Heart left ventricle (tissue), 16 donors: ENCODE measurements around the gene SRRM4. TPM values are rescaled to one million over a fixed set of nuclear protein-coding genes. Genes with fewer than 3 reads are reported as not detected.

Experiments
- ATAC-seq, 4 donors: fragments of 200-7000 bp; cut with Tn5 transposase; one replicate each; pipeline ENCODE4 v1.9.1; 2020 to 2022; ENCODE audit warnings: moderate library complexity in 4 of 4, mild to moderate bottlenecking in 3 of 4, moderate number of reproducible peaks in 1 of 4
- DNase-seq, 5 donors: peaks; one replicate each; pipeline ENCODE4 v3.0.0-alpha.2; 2020
- H3K27ac ChIP-seq, 12 donors: fragments of 200-600 bp; sonication (generic) in 4 of 12; one replicate each; pipeline versions ENCODE4 v1.5.0 to v1.8.0; 2016 to 2022; ENCODE audit warnings: mild to moderate bottlenecking in 2 of 12
- H3K27me3 ChIP-seq, 9 donors: fragments of 200-600 bp; sonication (generic) in 2 of 9; one replicate each; pipeline versions ENCODE4 v1.5.1 to v1.8.0; 2016 to 2022; ENCODE audit warnings: mild to moderate bottlenecking in 3 of 9
- H3K36me3 ChIP-seq, 9 donors: fragments of 200-600 bp; sonication (generic) in 2 of 9; one replicate each; pipeline versions ENCODE4 v1.5.0 to v1.8.0; 2018 to 2022; ENCODE audit warnings: mild to moderate bottlenecking in 2 of 9
- H3K4me1 ChIP-seq, 12 donors: fragments of 200-600 bp; sonication (generic) in 4 of 12; one replicate each; pipeline versions ENCODE4 v1.5.0 to v1.8.0; 2016 to 2022; ENCODE audit warnings: mild to moderate bottlenecking in 3 of 12
- H3K4me3 ChIP-seq, 12 donors: fragments of 200-600 bp; sonication (generic) in 4 of 12; one replicate each; pipeline versions ENCODE4 v1.5.0 to v1.8.0; 2017 to 2022; ENCODE audit warnings: mild to moderate bottlenecking in 9 of 12, moderate library complexity in 4 of 12
- H3K9me3 ChIP-seq, 12 donors: fragments of 200-600 bp; sonication (generic) in 4 of 12; one replicate each; pipeline versions ENCODE4 v1.5.0 to v1.8.0; 2016 to 2022; ENCODE audit warnings: mild to moderate bottlenecking in 1 of 12
- CTCF ChIP-seq, 12 donors: fragments of 200-600 bp; sonication (generic) in 4 of 12; IDR thresholded peaks; one replicate each; pipeline versions ENCODE4 v1.5.0 to v1.8.0; 2018 to 2022; ENCODE audit warnings: antibody characterized with exemption in 12 of 12, mild to moderate bottlenecking in 5 of 12
- POLR2A ChIP-seq, 2 donors: fragments of 450-650 bp; IDR thresholded peaks; one replicate each; pipeline ENCODE4 v1.6.1; 2017; ENCODE audit warnings: antibody characterized with exemption in 2 of 2, mild to moderate bottlenecking in 2 of 2, moderate library complexity in 2 of 2
- WGBS, 4 donors: extraction: QIAGEN DNeasy Blood & Tissue Kit in 2 of 4; methylation state at CpG; one replicate each; pipeline versions ENCODE4 v1.1.5 to v1.1.7; 2013 to 2018; 5-methylcytosine and 5-hydroxymethylcytosine counted together
- intact Hi-C, 10 donors: fragments of 100-400 bp; cut with DNase I; formaldehyde crosslinking; loops; one replicate each; pipeline versions ENCODE4 v1.11.1 to v1.14.2; 2022
- polyA plus RNA-seq, 2 donors: library from polyadenylated mRNA; stranded (reverse); fragments of 200-250 nt; gene quantifications; one replicate each; pipeline ENCODE4 v1.2.3, GENCODE V29; 2013
- total RNA-seq, 9 donors: library from RNA; depleted of rRNA in 2 of 9; stranded (reverse); fragments of >200 nt in 2 of 9; fragmentation: NEBNext Ultra II Directional in 3 of 9; extraction: Animal tissue kit (Norgen Biotek cat#: 25700) in 3 of 9; gene quantifications; one replicate each; pipeline versions ENCODE4 v1.1.0 to v1.2.4, GENCODE V29; 2016 to 2023
- donor health status: ischemic (EF 13 %, LVEDD 7.1; RV severe dilation, severe dysfunction).
- donor health status: healthy with polysubstance abuse.
- donor health status: DM: no; HTN: yes; CAD: no.
- donor health status: DM: no; HTN: no; CAD: no.
- donor health status: ischemic (EF 25% LVEDD 6.9; RV normal size, moderate dysfunction).
- donor health status: ischemic (EF 25% LVEDD 5.7; RV mildly dilated, moderate dysfunction).
- donor health status: healthy.
- donor health status: DM: yes; HTN: yes; CAD: no.
- donor health status: ischemic (EF 35%, LVEDD 5.7; RV mildly dilated, moderate dysfunction).
- donor health status: nonischemic (EF 11% LVEDD 7.7; RV severe dilation, severe dysfunction).
- donor health status: DM: yes; HTN: yes; CAD: no.
- donor health status: PGD.
- donor health status: ischemic (EF 29% LVEDD 5.4; RV normal size, mild dysfunction).
- donor health status: nonischemic (EF 23%, LVEDD 6.1; RV moderate dilation, normal function).

Gene SRRM4
- total and polyA plus RNA-seq, 11 donors: 0.04 to 0.57 (median 0.27) TPM; not detected in 1

- ATAC-seq: peak; percentile 75 to 90 (median 83)
- TF ChIP-seq CTCF (IDR thresholded peaks at IDR 0.05): no peak
- no peak for TF ChIP-seq POLR2A (IDR thresholded peaks at IDR 0.05)
- peaks cover 0 to 37% (median 0%) of the 10 kb centered on the region in 9 donors for H3K27me3 ChIP-seq
- no peaks in the 10 kb centered on the region for H3K36me3 ChIP-seq
- H3K27ac ChIP-seq: no peak overlapping the region
- WGBS, 4 donors: 22 to 33% (median 31%) methylated on average over 9 of the region's 9 CpGs
- H3K9me3 ChIP-seq: no peaks in the 10 kb centered on the region
- H3K4me1 ChIP-seq: peaks cover 0 to 11% (median 0%) of the 10 kb centered on the region in 12 donors
- peak in 2 of 5 donors; percentile 39 to 65 for DNase-seq
- intact Hi-C loops: no loop called here
- H3K4me3 ChIP-seq: no peak overlapping the region
Measured at GRCh38 chr12:119068129-119068856, 87.0 kb downstream of the SRRM4 start.

GRCh38 chr12:119069147-119069642 lies 87.9 kb downstream of the SRRM4 start:
- ATAC-seq: no peak
- Histone ChIP-seq H3K36me3 (no peaks in the 10 kb centered on the region), H3K4me1 (peaks cover 0 to 11% (median 0%) of the 10 kb centered on the region in 12 donors), H3K4me3 (no peak overlapping the region), H3K27me3 (peaks cover 0 to 32% (median 0%) of the 10 kb centered on the region in 9 donors), H3K27ac (no peak overlapping the region), H3K9me3 (no peaks in the 10 kb centered on the region)
- intact Hi-C loops: no loop called here
- WGBS, 4 donors: 20 to 32% (median 29%) methylated on average over 8 of the region's 8 CpGs
- TF ChIP-seq CTCF (IDR thresholded peaks at IDR 0.05) (no peak), POLR2A (IDR thresholded peaks at IDR 0.05) (no peak)
- DNase-seq: no peak

- DNase-seq (no peak), ATAC-seq (no peak)
- Histone ChIP-seq H3K4me1 (peaks cover 0 to 11% (median 0%) of the 10 kb centered on the region in 12 donors), H3K27me3 (peaks cover 0 to 26% (median 0%) of the 10 kb centered on the region in 9 donors), H3K4me3 (no peak overlapping the region), H3K9me3 (no peaks in the 10 kb centered on the region), H3K36me3 (no peaks in the 10 kb centered on the region), H3K27ac (no peak overlapping the region)
- no peak for TF ChIP-seq CTCF (IDR thresholded peaks at IDR 0.05)
- TF ChIP-seq POLR2A (IDR thresholded peaks at IDR 0.05): no peak
- 81 to 88% (median 84%) methylated on average over 6 of the region's 6 CpGs for WGBS, 4 donors
- intact Hi-C loops: no loop called here
Measured at GRCh38 chr12:119071176-119071575, 89.8 kb downstream of the SRRM4 start.

- peak overlapping the region in 1 of 12 donors; percentile 24 for H3K27ac ChIP-seq
- 57 to 67% (median 65%) methylated on average over 5 of the region's 5 CpGs for WGBS, 4 donors
- peaks cover 0 to 25% (median 0%) of the 10 kb centered on the region in 9 donors for H3K27me3 ChIP-seq
- H3K4me3 ChIP-seq: no peak overlapping the region
- DNase-seq: no peak
- no peaks in the 10 kb centered on the region for H3K36me3 ChIP-seq
- H3K9me3 ChIP-seq: no peaks in the 10 kb centered on the region
- intact Hi-C loops: no loop called here
- peak in 1 of 4 donors; percentile 65 for ATAC-seq
- TF ChIP-seq POLR2A (IDR thresholded peaks at IDR 0.05) (no peak), CTCF (IDR thresholded peaks at IDR 0.05) (no peak)
- peaks cover 0 to 11% (median 0%) of the 10 kb centered on the region in 12 donors for H3K4me1 ChIP-seq
Measured at GRCh38 chr12:119071638-119072231, 90.4 kb downstream of the SRRM4 start.
